SK-N-DZ (cell line): ENCODE measurements around the gene IMPDH2.

Experiments used
- DNase-seq: peaks from one replicate; pipeline ENCODE4 v3.0.0-alpha.2; 2015; ENCODE audit warnings: low spot score

Gene IMPDH2

GRCh38 chr3:49007068-49007770 lies 22.0 kb downstream of the IMPDH2 start, which contains the start of gene WDR6:
Gene WDR6 (plus strand): TSS chr3:49007391. CDS start chr3:49007432, 41 bp downstream.
- DNase-seq = peak; percentile 96

- DNase-seq = no peak
Observed at GRCh38 chr3:49006408-49007067, 22.7 kb downstream of the IMPDH2 start.

DNA sequence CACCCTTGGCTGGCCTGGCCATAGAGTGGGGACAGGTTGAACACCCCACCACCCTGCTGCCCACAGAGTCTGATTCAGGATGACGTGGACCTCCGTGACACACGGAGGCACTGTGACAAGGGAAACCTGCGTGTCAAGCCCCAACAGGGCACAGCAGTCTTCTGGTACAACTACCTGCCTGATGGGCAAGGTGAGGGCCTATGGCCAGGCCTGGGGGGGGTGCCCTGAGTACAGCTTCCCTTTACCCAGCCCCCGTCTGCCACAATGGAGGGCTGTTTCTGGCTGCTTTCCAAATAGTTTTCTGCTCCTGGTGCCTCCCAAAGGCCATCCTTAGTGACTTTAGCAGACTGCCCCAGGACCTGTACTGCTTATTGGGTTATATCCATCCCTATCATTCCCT lies 23.2 kb downstream of the IMPDH2 start:
- no peak for DNase-seq

DNA sequence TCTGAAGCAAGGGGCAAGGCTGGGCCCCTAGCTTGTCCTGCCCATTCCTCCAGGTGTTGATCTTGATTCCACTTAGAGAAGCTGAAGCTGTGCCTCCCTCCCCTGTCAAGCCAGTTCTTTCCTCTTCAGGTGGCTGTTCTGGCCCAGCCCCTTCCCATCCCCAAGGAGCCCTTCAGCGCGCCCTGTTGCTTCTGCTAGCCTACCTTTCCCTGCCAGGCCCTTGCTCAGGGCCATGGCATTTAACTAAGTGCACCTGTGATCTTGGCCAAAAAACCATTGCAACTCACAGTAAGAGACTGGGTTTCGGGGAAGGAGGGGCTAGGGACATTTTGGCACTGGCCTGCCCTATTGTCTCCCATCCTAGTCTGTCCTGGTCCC lies 23.9 kb downstream of the IMPDH2 start:
- no peak for DNase-seq

- no peak for DNase-seq
Observed at GRCh38 chr3:49004352-49005302, 24.6 kb downstream of the IMPDH2 start.

- no peak for DNase-seq
Observed at GRCh38 chr3:49001155-49001554, 28.0 kb downstream of the IMPDH2 start.

- DNase-seq = no peak
Observed at GRCh38 chr3:48999085-48999858, 29.9 kb downstream of the IMPDH2 start.

DNA sequence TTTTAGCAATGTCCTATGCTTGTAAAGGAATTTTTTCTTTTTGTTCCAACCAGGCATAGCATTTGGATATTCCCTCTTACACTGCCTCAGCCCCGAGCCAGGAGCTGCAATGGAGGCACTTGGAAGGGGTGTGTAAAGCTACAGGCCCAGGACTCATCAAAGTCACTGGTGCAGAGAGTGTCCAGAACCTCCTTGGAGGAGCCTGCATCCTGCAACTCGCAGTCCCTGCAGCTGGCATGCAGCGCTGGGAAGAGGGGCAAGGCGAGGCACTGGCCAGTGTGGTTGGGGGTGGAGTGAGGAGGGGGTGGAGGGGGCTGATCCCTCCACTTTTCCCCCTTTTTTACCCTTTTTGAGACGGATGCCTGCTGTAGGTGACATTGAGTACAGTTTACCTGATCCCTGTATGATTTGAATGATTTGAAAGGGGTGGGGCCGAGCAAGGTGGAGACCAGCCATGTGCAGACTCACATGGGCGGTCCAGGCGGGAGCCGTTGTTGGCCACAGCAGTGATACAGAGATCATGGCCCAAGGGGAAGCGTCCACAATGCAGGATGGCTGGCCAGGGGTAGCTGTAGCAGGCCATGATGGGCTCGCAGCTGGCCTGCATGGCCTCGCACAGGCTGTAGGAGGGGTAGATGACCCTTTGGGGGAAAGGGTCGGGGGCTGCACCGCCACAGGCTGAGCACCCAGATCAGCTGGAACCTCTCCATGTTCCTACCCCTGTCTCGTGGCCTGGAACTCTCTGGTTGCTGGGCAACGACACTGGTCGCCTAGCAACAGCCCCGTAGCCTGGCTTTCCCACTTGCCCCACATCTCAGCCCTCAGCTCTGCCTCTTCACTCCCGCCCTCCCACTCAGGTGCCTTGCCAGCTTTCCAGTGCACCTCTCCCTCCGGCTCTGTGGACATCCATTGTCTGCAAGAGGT lies 31.2 kb downstream of the IMPDH2 start:
- DNase-seq = peak; percentile 89

GRCh38 chr3:48997102-48997635 lies 32.0 kb downstream of the IMPDH2 start:
- peak; percentile 51 for DNase-seq

- no peak for DNase-seq
Observed at GRCh38 chr3:48996640-48997039, 32.6 kb downstream of the IMPDH2 start.

DNA sequence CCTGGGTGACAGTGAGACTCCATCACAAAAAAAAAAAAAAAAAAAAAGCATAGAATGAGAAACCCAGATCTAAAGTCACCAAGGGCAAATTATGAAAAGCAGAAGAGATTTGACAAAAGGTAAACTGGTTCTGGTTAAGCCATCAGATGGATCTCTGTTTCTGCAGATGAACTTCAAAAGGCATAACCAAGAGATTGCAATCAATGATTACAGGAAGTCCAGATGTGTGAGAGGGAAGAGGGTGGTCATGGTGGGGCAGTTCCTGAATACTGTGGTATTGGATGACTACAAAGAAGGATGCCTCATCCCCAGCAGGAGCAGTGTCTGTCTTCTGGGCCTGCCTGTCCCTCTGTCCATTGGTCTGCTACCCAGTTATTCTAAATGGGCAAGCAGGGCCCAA lies 35.4 kb downstream of the IMPDH2 start:
- no peak for DNase-seq

- DNase-seq = no peak
Observed at GRCh38 chr3:48991851-48992545, 37.2 kb downstream of the IMPDH2 start.

DNA sequence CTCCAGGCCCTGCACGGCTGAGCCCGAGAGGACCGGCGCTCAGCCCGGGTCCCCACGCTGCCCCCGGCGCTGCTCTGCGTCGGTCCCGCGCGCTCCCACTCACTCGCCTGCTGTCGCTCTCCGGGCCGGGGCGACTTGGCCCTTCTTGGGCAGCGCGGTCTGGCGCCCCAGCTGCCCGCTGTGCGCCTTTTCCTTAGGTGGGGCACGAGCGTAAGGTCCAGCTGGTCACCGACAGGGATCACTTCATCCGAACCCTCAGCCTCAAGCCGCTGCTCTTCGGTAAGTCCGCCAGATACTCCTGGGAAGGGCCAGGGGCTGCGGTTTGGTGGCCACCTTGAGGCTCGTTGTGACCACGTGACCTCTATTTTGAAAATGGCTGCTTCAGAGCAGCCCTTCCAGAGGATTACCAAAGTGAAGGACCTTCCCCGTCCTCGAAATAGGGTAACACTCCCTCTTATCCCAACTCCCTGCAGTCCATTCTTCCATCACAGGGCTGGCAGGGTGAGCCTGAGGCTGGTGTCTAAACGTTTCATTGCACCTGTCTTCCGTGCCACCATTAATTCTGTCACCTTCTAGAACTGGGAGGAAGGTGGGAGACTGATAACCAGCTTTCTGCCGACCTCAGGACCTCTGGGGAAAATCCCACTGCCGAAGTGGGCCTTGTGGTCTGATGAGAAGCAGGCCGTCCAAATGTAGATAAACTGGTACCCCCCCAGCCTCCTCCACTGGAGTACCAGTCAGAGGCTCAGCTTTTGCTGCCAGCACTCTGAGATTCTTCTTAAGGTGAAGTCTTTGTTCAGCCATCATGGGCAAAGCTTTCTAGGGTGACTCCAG lies 38.3 kb downstream of the IMPDH2 start:
- DNase-seq = peak; percentile 31

GRCh38 chr3:48989796-48990635 lies 39.2 kb downstream of the IMPDH2 start, which contains the start of gene P4HTM:
Gene P4HTM (plus strand): TSS chr3:48990241. CDS start chr3:48990257, 16 bp downstream.
- DNase-seq = peak; percentile 67

GRCh38 chr3:48989126-48989795 lies 39.9 kb downstream of the IMPDH2 start:
- DNase-seq = peak; percentile 29

DNA sequence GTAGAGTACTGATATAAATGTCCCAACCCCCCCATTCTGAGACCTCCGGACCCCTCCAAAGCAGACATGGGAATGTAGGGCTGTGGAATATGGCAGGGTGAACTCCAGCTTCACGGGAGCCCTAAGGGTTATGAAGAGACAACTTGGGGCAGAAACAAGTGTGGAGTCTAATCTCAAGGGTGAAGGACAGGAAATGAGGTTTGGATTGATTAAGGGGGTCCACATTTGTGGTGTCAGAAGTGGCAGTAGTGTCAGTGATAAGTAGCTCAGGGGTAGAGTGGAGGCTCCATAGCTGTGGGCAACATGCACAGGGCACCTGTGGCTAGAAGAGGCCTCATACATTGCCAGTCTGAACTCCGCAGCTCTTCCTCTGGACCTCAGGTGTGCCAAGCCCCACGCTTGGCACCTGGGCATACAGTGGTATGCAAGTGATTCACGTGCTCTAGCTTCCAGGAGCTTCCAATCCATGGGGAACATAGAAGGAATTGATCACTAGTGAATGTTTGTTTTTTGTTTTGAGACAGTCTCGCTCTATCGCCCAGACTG lies 43.3 kb downstream of the IMPDH2 start:
- no peak for DNase-seq
